Measurements from ENCODE around the gene TMEM52. TPM values are rescaled to one million over a fixed set of nuclear protein-coding genes. Genes with fewer than 3 reads are reported as not detected.

The TMEM52 gene
- total and polyA plus RNA-seq, 2 of the 13 experiments (the other 11 are each of a cell fraction or from before 2014, with no cell fraction given) = 13.2 to 18.7 TPM

DNA sequence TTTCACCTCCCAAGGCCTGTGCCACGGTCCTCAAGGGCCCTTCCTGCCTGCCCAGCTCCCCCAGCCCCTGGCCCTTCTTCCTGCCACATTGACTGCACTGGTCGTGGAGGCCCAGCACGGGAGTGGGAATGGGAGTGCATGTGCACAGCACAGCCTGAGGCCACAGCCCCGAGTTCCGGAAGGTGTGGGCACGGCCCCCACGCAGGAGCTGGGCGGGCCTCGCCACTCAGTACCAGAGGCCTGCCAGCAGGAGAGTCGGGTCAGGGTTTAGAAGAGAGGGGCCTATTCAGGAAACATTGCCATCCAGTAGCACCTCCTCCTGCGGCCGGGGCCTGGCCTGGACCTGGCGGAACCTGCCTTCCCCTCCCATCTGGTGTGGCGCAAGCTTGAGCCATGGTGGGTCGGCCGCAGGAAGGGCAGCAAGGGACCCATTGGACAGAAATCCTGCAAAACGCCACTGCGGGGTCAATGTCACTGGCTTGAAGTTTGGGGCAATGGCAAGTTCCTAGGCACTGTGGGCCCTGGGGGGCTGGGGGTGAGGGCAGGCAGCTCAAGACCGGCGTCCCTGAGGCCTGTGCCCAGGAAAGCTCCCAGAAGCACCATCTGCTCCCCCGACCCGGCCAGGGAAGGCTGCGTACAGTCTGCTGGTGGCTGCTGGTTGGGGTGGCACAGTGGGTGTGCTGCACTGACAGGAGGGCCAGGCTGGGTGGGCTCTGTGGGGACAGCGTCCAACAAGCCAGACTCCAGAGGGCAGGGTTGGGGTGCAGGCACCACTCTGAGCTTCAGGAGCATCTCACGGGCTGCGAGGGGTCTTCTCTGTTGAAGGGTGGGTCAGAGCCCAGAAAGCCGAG, 1.8 kb upstream of the TMEM52 start (continued):
- TF ChIP-seq ZNF230 (CRISPR knock-in tag; IDR thresholded peaks at IDR 0.05) (peak; percentile 29; the same call in 1 of the 2 replicates), SP4 (CRISPR knock-in tag; IDR thresholded peaks at IDR 0.05) (0 out of 2 replicates have a peak, but pooled peaks have one; percentile 45), SIX1 (CRISPR knock-in tag; IDR thresholded peaks at IDR 0.05; ENCODE audit: borderline replicate concordance) (no peak), SATB2 (CRISPR knock-in tag; IDR thresholded peaks at IDR 0.05) (no peak), ZNF326 (CRISPR knock-in tag; IDR thresholded peaks at IDR 0.05; ENCODE audit: borderline replicate concordance) (no peak), ZNF547 (CRISPR knock-in tag; IDR thresholded peaks at IDR 0.05) (no peak), ZBTB38 (CRISPR knock-in tag; IDR thresholded peaks at IDR 0.05) (peak; percentile 29; the same call in 1 of the 2 replicates), ZNF549 (CRISPR knock-in tag; IDR thresholded peaks at IDR 0.05) (no peak), NFYC (CRISPR knock-in tag; IDR thresholded peaks at IDR 0.05) (0 out of 2 replicates have a peak, but pooled peaks have one; percentile 10), CBFB (CRISPR knock-in tag; IDR thresholded peaks at IDR 0.05) (no peak), ATF7 (IDR thresholded peaks at IDR 0.05) (no peak), ATF7 (CRISPR knock-in tag; IDR thresholded peaks at IDR 0.05) (no peak), MEF2D (CRISPR knock-in tag; IDR thresholded peaks at IDR 0.05) (no peak), NCOR1 (IDR thresholded peaks at IDR 0.05; ENCODE audit: borderline replicate concordance, low read length) (no peak), HMGXB4 (CRISPR knock-in tag; IDR thresholded peaks at IDR 0.05; ENCODE audit: borderline replicate concordance in 1 of 2, low read depth in 1 of 2) (peak in 1 of 2 experiments; percentile 78; a peak in 2 of 4 replicates), ZNF749 (CRISPR knock-in tag; IDR thresholded peaks at IDR 0.05; ENCODE audit: borderline replicate concordance) (peak; percentile 48; the same call in 1 of the 2 replicates), SALL1 (CRISPR knock-in tag; IDR thresholded peaks at IDR 0.05) (peak; percentile 62; the same call in 1 of the 2 replicates), PPARG (CRISPR knock-in tag; conservative IDR thresholded peaks at IDR 0.05) (peak; percentile 22; the same call in 1 of the 2 replicates)
- TF ChIP-seq, protein P1, sequence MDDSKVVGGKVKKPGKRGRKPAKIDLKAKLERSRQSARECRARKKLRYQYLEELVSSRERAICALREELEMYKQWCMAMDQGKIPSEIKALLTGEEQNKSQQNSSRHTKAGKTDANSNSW (CRISPR knock-in tag; IDR thresholded peaks at IDR 0.05; ENCODE audit: borderline replicate concordance) = no peak
